GM19035 (cell line): ENCODE results near the gene C10orf62.
A peak's percentile ranks its signal among the peaks of the same experiment; 100 is the strongest.
"Not testable (repeated sequence)": the region's sequence is repeated elsewhere in the genome, so short reads cannot be mapped to it uniquely, and the experiment has no call there.

Experiments
- ATAC-seq: cut with Tn5 transposase; IDR thresholded peaks from one replicate; pipeline ENCODE4 v1.9.1; 2021; ENCODE audit not compliant: unreplicated experiment

Gene C10orf62

DNA sequence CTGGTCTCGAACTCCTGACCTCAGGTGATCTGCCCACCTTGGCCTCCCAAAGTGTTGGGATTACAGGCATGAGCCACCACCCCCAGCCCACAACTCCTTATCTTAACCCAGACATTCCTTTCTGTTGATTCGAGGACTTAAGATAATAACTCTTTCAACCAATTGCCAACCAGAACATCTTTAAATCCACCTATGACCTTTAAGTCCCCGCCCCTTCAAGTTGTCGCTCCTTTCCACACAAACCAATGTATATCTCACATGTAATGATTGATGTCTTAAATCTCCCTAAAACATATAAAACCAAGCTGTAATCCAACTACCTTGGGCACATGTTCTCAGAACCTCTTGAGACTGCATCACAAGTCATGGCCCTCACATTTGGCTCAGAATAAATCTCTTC lies 24.7 kb upstream of the C10orf62 start:
- ATAC-seq, result no peak

DNA sequence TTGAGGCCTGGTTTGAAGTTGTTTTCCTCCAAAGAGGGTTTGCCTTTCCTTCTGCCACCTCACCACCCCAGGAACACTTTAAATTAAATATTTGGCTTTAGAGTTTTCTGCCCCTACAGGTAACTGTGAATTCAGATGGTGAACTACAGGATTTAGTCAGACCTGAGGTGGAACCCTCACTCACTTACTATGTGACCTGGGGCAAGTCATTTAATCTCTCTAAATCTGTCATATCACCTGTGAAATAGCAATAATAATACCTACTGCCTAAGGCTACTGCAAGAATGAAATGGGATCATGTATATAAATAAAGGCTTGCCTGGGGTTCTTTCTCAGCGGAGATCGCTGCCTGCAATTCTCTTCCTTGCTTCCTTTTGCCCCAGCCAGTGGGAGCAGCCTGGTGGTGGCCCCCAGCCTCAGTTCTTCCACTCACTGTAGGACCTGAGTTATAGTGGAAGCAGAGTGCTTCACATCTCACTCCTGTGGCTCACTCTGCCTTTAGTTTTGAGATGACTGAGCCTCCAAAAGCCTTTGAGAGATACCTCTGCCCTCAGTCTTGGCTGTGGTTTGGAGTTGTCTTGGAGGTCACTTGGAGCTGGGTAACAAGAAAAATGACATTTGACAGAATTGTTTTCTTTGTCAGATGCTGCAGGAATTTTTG lies 23.1 kb upstream of the C10orf62 start:
- no peak for ATAC-seq

- ATAC-seq, result no peak
These were observed 21.6 kb upstream of the C10orf62 start for GRCh38 chr10:97567891-97568290.

- ATAC-seq, result no peak
These were observed 19.3 kb upstream of the C10orf62 start for GRCh38 chr10:97570146-97570788.

- no peak for ATAC-seq
These were observed 18.6 kb upstream of the C10orf62 start for GRCh38 chr10:97570789-97571471.

DNA sequence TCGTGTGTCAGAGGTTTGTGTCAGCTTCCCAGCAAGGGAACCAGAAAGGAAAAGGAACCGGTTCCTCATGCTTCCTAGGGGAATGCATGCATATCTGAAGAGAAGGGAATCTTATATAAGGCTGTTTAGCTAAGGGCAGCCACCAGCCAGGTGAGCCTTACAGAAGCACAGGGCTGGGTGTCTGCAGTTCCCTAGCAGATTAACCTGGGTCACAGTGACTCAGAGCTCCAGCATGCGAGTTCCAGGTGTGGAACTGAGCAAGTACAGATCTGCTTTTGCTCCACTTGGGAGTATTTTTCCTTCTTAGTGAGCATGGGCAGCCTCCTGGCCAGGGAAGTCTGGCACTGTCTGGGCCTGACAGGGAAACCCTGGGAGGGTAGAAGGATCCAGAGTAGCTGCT lies 17.9 kb upstream of the C10orf62 start:
- ATAC-seq, result no peak

DNA sequence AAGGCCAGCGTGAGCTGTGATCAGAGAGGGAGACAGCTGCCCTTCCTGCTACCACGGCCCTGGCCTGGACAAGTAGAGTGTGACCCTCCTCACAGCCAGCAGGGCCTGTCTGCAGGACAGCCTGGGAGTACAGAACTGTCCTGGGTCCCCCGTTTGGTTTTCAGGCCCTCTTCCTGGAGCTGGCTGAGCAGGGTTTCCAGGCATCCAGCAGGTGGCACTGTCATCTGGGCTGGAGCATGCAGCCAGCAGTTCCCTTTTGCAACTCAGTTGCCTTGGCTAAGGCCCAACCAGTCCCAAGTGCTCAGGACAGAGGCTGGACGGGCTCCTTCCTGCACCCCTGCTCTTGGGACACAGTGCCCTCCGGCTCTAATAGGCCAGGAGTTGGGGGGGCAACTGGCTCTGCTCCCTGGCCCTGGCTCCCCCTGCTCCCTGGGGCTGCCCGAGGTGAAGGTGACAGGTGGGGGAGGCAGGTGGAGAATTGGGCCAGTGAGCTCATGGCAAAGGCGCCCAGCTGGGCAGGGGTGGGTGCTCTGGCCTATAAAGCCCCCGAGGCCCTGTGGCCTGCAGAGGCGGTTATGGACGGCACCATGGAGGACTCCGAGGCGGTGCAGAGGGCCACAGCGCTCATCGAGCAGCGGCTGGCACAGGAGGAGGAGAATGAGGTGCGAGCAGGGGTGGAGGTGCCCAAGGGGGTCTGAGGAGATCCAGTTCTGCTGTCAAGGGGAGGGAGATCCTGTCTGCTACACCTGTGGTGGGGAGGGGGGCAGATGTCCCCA lies 17.1 kb upstream of the C10orf62 start, which contains the start of gene ANKRD2:
Gene ANKRD2, plus strand, starts transcription at position 566 of the 776 bp plus-strand sequence. Its CDS starts 10 bp downstream, at position 576.
- peak; percentile 61 for ATAC-seq

DNA sequence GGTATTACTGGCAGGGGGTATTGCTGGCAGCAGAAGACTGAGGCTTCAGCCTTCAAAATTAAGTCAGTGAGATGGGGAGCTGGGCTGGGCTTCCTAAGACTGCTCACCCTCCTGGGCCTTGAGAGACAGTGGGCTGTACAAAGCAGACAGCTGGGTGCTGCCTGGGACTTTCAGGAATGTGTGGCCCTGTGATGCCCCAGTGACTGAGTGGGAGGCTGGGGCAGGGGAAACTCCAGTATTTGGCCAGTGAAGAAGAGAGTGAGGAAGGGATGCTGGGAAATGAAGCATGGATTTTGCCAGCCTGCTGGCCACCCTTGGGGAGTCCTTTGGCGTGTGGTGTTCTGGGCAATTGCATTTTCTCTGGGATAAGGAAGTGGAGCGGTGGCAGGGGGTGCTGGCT lies 16.5 kb upstream of the C10orf62 start:
- ATAC-seq, result no peak

GRCh38 chr10:97573672-97574071 lies 15.8 kb upstream of the C10orf62 start:
- ATAC-seq, result no peak

- ATAC-seq, result no peak
These were observed 15.0 kb upstream of the C10orf62 start for GRCh38 chr10:97574374-97575126.

DNA sequence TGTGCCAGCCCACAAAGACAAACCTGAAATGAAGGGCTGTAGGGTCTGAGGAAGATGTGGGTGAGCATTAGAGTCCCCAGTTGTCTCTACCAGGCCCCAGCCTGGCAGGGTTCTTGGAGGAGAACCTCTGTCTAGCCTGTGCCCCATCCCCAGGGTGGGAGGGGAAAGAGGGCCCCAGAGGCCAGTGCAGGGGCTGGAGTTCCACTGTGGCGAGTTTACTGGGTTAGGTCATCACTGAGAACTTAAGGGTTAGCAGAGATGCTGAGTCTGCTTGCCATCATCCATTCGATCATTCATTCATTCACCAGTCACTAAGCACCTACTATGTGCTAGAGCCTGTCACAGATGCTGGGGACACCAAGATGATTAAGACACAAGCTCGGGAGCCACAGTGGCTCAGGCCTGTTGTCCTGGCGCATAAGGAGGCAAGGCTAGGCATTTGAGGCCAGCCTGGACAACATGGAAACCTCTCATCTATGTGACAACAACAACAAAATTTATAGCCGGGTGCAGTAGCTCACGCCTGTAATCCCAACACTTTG lies 14.3 kb upstream of the C10orf62 start:
- ATAC-seq, result no peak

GRCh38 chr10:97576487-97576886 lies 13.0 kb upstream of the C10orf62 start:
- ATAC-seq, result not testable (repeated sequence)

- ATAC-seq, result no peak
These were observed 11.8 kb upstream of the C10orf62 start for GRCh38 chr10:97577701-97578100.

DNA sequence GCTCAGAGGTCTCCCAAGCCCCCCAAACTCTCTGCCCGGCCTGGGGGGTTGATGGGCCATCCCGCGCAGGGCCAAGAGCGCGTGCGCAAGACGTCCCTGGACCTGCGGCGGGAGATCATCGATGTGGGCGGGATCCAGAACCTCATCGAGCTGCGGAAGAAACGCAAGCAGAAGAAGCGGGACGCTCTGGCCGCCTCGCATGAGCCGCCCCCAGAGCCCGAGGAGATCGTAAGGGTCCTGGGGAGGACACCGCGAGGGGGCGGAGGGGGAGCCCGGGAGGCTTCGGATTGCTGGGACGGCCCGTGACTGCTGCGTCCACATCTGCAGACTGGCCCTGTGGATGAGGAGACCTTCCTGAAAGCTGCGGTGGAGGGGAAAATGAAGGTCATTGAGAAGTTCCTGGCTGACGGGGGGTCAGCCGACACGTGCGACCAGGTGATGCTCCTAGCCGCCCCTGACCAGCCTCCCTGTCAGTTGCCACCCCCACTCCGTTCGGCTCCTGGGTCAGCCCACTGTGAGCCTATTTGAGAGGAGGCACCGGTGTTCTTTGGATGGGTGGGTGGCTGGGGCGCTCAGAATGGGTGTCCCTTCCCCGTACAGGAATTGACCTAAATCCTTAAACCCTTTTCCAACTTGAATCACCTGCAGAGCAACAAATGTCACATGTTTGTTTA lies 11.2 kb upstream of the C10orf62 start:
- ATAC-seq, result no peak

GRCh38 chr10:97580421-97581367 lies 8.8 kb upstream of the C10orf62 start:
- ATAC-seq, result no peak

DNA sequence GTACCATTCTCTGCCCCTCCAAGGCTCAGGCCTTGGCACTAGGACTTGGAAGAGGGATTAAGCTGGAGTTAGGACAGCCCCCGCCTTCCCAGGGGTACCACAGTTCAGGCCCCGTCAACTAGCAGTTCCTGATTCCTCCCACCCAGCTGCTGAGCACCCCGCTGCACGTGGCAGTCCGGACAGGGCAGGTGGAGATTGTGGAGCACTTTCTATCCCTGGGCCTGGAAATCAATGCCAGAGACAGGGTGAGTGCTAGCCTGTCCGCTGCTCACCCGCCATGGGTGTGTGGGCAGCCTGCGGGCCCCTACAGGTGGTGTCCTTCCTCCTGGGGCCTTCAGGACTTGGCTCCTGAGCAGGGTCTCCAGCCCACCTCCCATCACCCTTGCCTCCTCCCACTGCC lies 7.4 kb upstream of the C10orf62 start:
- no peak for ATAC-seq

DNA sequence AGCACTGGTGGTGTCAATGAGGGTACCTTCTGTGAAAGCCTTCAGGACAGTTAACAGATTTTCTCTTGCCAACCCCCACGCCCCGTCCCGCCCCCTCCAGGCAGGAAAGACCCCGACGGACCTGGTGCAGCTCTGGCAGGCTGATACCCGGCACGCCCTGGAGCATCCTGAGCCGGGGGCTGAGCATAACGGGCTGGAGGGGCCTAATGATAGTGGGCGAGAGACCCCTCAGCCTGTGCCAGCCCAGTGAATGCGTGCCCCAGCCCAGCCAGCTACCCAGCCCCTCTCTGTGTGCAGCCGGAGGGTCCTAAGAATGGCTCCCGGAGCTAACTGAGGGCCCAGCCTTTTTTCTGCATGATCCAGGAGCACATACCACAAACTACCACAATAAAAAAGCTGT lies 6.0 kb upstream of the C10orf62 start:
- no peak for ATAC-seq

DNA sequence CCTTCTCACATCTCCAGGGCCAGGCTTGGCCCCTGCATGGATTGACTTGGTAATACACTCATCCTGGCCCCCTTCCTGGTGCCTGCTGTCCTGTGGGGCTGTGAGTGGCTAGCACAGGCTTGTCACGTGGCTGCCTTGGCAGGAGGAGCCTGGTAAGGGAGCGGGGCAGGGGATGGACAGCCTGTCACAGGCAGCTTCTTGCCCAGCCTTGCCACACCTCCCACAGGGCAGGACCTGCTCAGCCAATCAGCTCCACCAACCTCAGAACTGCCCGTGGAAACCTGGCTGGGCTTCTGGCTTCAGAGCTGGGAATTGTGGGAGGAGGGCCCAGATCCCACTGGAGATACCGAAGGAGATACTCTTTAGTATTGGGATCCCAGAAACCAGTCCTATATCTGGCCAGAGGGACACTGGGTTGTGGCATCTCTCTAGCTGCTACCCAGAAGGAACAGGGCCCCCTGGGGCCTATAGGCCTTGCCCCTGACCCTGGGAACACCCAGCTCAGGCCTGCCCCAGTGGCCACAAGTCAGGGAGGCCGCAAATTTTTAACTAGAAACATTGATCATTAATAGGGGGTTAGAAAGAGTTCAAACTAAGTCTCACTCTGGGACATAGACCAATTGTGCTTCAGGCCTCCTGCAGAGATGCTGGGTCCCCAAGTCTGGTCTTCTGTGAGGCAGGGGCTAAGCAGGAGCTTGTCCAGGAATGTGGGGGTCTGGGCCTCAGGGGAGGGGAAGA lies 5.3 kb upstream of the C10orf62 start, which contains the start of gene HOGA1:
Gene HOGA1, plus strand, starts transcription at position 330 of the 738 bp plus-strand sequence. Its CDS starts 315 bp downstream, at position 645.
- no peak for ATAC-seq
